HG02938 (cell line): ENCODE data around the gene BBS9.
A peak's percentile ranks its signal among the peaks of the same experiment; 100 is the strongest.
"Not testable (repeated sequence)": the region's sequence is repeated elsewhere in the genome, so short reads cannot be mapped to it uniquely, and the experiment has no call there.

Experiments used
- ATAC-seq: cut with Tn5 transposase; IDR thresholded peaks from one replicate; pipeline ENCODE4 v1.9.1; 2021; ENCODE audit warnings: mild to moderate bottlenecking, moderate library complexity; ENCODE audit not compliant: unreplicated experiment

The BBS9 gene

DNA sequence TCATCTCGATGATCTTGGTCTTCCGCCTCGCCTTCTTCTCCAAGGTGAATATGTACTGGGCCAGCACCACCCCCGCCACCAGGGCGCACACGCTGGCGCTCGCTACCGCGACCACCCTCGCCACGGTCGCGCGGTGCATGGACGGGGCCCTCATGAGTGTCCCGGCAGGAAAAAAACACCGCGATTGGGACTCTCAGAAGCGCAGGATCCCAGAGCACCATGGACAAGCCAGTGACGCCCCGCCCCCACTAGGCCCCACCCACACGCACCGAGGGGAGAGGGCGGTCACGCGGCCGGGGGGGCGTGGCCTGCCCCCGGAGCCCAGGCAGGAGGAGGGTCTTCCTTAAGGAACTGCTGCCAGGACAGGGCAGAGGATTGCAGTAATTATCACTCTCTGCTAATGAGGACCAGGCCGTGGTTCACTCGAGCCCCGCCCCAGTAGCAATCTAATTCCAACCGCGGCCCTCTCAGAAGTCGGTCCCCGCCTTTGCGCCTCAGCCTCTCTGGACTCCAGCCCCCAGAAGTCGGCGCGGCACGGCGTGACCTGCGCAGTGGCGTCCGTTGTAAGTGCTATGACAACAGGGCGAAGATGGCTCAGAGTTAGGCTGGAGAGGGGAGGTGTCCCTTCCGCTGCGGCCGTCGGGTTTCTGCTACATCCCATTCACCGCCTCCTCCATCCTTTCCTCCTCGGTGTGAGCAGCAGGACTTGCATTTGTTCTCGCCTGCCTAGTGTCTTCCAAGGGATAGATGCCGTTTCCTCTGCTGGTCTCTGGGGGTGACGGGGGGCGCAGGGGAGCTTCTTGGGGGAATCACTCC, at the start of gene BBS9:
Gene BBS9, plus strand, starts transcription at position 575 of the 816 bp plus-strand sequence. CDS start 16,689 bp downstream, outside the sequence.
- peak; percentile 99 for ATAC-seq

DNA sequence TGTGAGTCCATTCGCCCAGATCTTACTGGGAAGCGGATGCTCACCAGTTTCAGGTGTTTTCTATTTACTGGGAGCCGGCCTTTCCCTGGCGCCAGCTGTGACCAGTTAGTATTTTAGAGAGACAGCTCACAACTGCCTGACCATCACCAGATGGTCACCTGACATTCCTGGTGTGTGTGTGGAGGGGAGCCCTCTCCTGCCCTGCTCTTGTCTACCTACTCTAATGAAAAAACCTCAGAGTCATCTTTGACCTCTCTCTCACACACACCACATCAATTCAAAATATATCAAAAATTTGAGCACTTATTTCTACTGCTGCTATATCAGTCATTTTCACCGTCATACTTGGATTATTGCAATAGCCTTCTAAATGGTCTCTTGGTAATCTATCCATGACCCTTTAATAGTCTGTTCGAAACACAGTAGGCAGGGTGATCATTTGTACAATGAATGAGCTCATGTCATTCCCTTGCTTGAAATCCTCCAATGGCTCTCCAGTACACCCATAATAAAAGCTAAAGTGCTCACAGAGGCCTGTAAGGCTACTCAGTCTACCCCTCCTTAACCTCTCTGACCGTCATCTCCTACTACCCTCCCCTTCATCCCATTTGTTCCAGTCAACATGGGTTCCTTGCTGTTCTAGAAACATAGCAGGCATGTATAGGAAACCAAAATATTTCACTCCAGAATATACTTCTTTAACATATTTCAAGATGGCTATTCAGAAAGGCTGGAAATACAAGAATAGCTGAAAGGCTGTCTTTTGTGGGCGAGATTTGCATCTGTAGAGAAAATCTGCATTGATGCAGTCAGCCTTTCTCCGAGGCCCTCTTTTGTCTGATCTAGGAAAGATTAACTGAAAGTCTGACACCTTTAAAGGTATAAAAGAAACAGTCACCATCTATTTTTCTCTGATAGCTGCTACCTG, 49.3 kb upstream of the BBS9 start:
- no peak for ATAC-seq

DNA sequence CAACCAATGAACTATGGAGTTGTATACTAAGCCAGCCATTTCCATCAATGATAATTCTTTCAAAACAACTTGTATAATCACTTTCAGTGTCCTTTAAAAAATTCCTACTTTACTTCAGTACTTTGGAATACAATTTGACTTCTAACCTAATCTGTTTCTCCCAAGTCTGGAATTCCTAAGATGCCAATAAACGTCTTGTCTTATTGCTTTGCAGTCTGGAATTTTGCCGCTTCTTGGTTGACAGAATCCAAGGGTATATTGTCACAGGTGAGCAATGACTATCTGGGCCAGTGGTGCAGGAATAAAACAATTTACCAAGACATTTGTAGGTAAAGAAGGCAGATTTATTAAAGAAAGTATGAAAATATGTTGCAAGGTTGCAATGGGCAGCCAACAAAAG, 42.0 kb upstream of the BBS9 start:
- no peak for ATAC-seq

- no peak for ATAC-seq
Measured at GRCh38 chr7:33087858-33088257, 41.5 kb upstream of the BBS9 start.

DNA sequence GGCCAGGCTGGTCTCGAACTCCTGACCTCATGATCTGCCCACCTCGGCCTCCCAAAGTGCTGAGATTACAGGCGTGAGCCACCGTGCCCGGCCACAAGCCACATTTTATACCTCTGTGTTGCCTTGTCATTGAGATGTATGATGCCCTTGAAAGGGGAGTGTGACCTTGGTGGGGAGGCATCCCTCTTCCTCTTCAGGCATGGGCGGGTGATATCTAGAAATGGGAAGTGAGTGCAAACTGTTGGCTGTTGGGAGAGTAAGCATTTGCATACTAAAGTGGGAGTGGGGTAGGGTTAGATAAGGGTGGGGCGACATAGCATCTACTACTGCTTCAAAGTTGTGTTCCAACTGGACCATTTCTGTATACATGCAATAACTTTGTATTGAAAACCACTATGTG, 40.2 kb upstream of the BBS9 start:
- ATAC-seq: no peak

- ATAC-seq: no peak
Measured at GRCh38 chr7:33091111-33091531, 38.2 kb upstream of the BBS9 start.

DNA sequence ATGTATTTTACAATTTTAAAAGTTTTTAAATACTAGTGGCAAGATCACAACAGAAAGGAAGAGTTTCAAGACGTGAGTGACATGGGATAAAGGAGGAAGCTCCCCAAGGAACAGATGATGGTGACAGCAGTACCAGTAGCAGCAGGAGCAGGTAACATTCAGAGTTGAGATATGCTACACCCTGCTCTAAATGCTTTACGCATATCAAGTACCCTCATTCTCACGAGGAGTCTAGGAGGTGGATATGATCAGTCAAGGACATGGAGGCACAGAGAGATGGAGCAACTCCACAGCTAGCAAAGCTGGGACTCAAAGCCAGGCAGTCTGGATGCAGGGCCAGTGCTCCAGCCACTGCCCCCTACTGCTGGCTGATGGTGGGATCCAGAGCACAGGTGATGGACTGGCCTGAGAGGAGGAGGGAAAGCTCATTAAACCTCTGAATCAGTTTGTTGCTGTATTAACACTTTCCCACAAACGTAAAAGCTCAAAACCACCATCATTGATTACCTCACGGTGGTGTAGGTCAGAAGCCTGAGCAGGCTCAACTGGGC, 37.6 kb upstream of the BBS9 start:
- no peak for ATAC-seq

DNA sequence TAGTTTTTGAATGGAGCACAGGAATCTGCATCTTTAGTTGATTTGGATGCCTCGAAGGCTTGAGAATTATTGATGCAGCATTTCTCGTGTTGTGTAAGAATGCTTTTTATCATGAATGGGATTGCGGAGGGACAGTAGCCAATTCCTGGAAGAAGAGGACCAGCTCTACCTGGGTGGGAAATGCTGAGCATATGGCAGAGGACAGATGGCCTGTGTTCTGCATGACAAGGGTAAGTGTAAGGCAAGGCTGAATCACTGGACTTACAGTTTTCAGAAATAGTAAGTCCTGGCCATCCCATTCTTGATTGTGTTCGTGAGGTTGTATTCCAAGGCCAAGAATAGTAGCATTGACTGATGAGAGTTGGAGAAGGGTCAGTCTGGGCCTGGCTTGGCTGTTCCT, 36.1 kb upstream of the BBS9 start:
- ATAC-seq: no peak

DNA sequence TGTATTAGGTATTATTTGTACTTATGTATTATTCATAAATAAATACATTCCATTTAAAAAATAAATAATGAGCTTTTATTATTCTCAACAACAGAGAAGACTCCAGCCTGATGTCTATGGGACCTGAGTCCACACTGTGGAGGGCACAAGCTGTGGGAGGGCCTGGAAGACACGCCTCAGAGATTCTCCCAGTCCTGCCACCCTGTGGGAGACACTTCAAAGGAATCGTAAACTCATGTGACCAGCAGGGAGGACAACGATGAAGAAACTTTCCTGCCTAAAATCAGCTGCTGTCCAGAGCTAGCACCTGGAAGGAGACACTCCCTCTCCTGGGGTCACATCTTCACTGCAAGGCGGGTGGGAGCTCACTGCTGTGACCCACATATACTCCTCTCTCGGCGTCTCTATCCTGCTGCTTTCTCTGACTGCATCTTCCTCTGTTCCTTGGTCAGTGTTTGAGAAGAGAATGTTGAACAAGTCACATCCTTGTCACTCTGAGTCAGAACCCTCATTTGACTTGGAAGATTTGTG, 34.6 kb upstream of the BBS9 start:
- not testable (repeated sequence) for ATAC-seq

DNA sequence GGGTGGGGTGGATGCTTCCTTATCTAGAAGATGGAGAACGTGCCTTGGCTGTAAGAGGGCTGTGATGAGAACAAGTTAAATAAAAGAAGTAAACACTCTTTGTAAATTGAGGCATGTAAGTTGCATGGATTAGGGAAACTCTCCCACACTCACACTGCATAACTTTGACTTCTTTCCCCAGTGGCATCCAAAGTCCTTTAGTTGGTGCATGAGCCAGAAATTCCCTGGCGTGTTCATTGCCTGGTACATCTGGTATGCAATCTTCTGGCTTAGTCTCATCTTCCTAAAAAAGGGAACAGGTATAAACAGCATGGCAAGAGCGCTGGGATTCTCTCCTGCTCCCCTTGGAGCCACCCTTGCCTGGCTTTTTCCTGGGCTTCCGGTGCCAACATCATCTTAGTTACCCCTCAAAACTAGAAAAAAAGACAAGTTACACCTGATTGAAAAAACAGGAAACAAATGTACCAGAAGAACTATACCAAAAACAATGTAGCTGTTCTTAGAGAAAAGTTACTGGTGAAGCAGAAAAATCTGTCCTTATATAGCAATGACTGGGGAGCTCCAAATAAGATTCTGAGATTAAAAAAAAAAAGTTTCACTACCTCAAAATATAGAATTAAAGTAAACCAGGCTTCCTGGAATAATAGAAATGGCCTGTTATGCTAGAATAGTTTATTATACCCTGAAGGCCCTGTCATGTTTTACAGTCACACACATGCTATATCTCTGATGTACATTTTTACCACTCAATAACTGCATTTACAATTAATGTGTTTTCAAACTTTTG, 30.0 kb upstream of the BBS9 start:
- no peak for ATAC-seq

- no peak for ATAC-seq
Measured at GRCh38 chr7:33100770-33101169, 28.6 kb upstream of the BBS9 start.

DNA sequence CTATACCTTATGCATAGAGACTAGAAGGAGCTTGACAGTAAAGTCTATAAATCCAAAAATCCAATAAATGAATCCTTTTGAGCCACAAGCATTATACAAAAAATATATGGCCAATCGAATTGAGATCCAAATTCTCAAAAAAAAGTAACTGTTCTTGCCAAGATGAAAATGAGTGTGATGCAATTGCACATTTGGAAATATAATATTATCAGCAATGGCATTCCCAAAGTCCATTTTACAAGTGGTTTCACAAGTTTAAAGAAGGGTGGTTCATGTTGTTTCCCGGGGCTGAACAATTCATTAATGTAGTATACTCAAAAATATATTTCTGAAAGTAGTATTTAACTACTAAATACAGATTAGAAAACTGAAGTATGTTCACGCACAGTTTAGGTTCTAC, 27.5 kb upstream of the BBS9 start:
- no peak for ATAC-seq

GRCh38 chr7:33107136-33108066, 22.0 kb upstream of the BBS9 start:
- ATAC-seq: no peak

DNA sequence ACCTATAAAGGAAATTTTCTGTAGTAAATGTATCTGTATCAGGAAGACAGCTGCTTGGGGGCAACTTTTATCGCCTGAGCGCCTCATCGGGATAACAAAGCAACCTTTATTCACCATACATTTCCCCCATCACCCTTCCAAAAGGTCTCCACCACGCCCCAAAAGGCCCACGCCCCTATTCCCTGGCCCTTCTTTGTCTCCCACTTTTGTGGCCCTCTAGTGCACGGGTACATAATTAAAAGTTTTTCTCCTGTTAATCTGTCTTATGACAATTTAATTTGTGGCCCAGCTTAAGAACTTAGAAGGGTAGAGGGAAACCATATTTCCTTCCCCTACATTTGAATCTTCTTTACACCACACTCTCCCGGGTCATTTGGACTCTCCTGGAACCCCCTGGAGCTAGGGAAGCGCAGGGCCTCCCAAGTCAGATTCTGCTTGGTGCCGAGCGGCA, 20.8 kb upstream of the BBS9 start:
- ATAC-seq: peak; percentile 10

DNA sequence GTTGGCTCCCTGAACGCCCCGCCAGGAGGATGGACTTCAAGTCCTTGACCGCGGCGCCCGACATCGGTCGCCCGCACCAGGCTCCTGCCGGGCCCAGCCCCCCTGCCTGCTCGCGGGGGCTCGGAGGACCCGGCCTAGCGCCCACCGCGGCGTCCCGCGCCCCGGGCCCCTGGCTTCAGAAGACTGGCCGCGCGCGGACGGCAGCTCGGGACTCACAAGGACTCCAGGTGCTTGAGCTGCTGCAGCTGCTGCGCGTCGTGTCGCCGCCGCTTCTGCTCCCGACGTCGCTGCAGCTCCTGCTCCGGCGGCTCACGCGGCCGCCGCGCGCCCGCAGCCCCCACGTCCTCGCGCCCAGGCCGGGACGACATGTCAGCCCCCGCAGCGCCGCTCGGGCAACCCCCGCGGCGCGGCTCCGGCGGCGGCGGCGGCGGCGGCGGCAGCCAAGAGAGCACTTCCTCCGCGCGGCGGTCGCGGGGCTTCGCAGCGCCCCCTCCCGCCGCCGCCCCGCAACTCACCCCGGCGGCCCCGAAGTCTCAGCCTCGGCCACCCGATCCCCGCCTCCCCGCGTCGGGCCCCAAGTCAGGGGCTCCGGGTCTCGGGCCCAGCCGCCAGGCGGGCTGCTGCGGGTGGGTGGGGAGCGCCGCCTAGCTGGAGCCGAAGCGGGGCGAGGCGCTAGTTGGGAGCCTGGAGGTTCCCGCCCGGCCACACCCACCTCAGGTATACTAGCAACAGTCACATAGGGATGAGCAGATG, 20.2 kb upstream of the BBS9 start, which contains the start of gene RP9:
Gene RP9, minus strand, starts transcription at position 400 of the 753 bp plus-strand sequence. Its CDS starts 32 bp downstream, at position 368.
- ATAC-seq: peak; percentile 75

- ATAC-seq: no peak
Measured at GRCh38 chr7:33109758-33110238, 19.6 kb upstream of the BBS9 start.

DNA sequence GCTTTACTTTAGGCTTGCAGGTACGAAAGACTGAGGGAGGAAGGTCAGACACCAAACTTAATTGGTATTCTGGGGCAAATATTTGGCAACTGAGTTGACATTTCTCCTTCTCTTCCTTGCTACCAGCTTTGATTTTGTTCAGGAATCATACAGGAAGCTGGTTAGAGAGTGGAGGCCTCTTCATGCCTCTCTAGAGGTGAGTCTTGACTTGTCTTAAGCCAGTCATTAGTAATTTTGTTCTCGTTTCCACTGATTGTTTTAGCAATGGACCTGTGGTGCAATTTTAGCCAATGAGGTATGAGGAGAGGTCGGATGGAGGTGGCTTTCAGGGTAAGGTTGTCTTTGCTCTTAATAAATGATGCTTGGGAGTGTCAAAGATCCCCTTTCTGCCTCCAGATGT, 17.8 kb upstream of the BBS9 start:
- no peak for ATAC-seq

- no peak for ATAC-seq
Measured at GRCh38 chr7:33114976-33115375, 14.4 kb upstream of the BBS9 start.
